HCT116 (cell line): Measurements from ENCODE around the gene CTSE.

Source experiments
- CTCF ChIP-seq, 3 experiments: fragments of 200-600 bp in 1 of 3; sonication (generic) in 1 of 3; IDR thresholded peaks in 2 of 3; conservative IDR thresholded peaks in 1 of 3; 2 replicates each; pipeline ENCODE4 v1.5.1; 2012 to 2017; ENCODE audit warnings: low read depth in 2 of 3, low read length in 2 of 3, antibody characterized with exemption in 1 of 3, borderline replicate concordance in 1 of 3, control low read depth in 1 of 3, mild to moderate bottlenecking in 1 of 3, mixed read lengths in 1 of 3, mixed run types in 1 of 3, moderate library complexity in 1 of 3; ENCODE audit not compliant: insufficient read depth in 1 of 3
- EZH2phosphoT487 ChIP-seq: fragments of 200-600 bp; IDR thresholded peaks from 2 replicates; pipeline ENCODE4 v1.6.1; 2018; ENCODE audit warnings: antibody characterized with exemption, borderline replicate concordance
- FOSL1 ChIP-seq: IDR thresholded peaks from 2 replicates; pipeline ENCODE4 v1.6.1; 2012; ENCODE audit warnings: low read depth
- MAX ChIP-seq: IDR thresholded peaks from 2 replicates; pipeline ENCODE4 v1.6.1; 2012
- POLR2A ChIP-seq: IDR thresholded peaks from 2 replicates; pipeline ENCODE4 v1.7.0; 2011; ENCODE audit warnings: borderline replicate concordance; ENCODE audit not compliant: insufficient read depth, insufficient read length; ENCODE audit errors: extremely low read depth
- POLR2AphosphoS5 ChIP-seq: IDR thresholded peaks from 2 replicates; pipeline ENCODE4 v1.6.1; 2011; ENCODE audit warnings: mild to moderate bottlenecking, low read depth, low read length, moderate library complexity
- SIN3A ChIP-seq: IDR thresholded peaks from 2 replicates; pipeline ENCODE4 v1.6.1; 2012; ENCODE audit warnings: low read depth
- SRF ChIP-seq: IDR thresholded peaks from 2 replicates; pipeline ENCODE4 v1.6.1; 2012; ENCODE audit warnings: low read depth
- YY1 ChIP-seq: IDR thresholded peaks from 2 replicates; pipeline ENCODE4 v1.6.1; 2011; ENCODE audit warnings: low read length, low read depth, moderate library complexity, mild to moderate bottlenecking; ENCODE audit not compliant: insufficient replicate concordance; ENCODE audit errors: extremely low read depth
- ZFX ChIP-seq: fragments of 450-650 bp; IDR thresholded peaks from 2 replicates; pipeline ENCODE4 v1.6.1; 2017
- ZNF274 ChIP-seq: fragments of 200-500 bp; sonication (Bioruptor generic); IDR thresholded peaks from 2 replicates; pipeline ENCODE4 v1.6.1; 2014; ENCODE audit warnings: mild to moderate bottlenecking, low read depth, low read length, inconsistent platforms

- no peak for TF ChIP-seq MAX
- no peak for TF ChIP-seq SIN3A
- TF ChIP-seq CTCF (IDR thresholded peaks at IDR 0.05 in 2 of 3, conservative IDR thresholded peaks at IDR 0.05 in 1 of 3; ENCODE audit: borderline replicate concordance in 1 of 3, insufficient read depth in 1 of 3, low read depth in 2 of 3, low read length in 2 of 3) = no peak
- no peak for TF ChIP-seq SRF
- TF ChIP-seq ZFX = no peak
- no peak for TF ChIP-seq POLR2A
- no peak for TF ChIP-seq ZNF274
- TF ChIP-seq POLR2AphosphoS5 = no peak
- no peak for TF ChIP-seq YY1
- no peak for TF ChIP-seq FOSL1
- TF ChIP-seq EZH2phosphoT487 = no peak
Measured at GRCh38 chr1:205991237-205991636, 32.5 kb downstream of the CTSE start.
